ENCODE measurements around the gene FCGR3A.
"Not testable (repeated sequence)": the region's sequence is repeated elsewhere in the genome, so short reads cannot be mapped to it uniquely, and the experiment has no call there.

GRCh38 chr1:161592586-161592985 lies 43.0 kb upstream of the FCGR3A start:
- TF ChIP-seq CTCF (IDR thresholded peaks at IDR 0.05); POLR2A (IDR thresholded peaks at IDR 0.05; ENCODE audit: low read depth): not testable (repeated sequence)
